SK-N-SH (cell line): ENCODE results near the gene TMEM267. TPM values are rescaled to one million over a fixed set of nuclear protein-coding genes. Genes with fewer than 3 reads are reported as not detected.
A peak's percentile ranks its signal among the peaks of the same experiment; 100 is the strongest.
"Not testable (repeated sequence)": the region's sequence is repeated elsewhere in the genome, so short reads cannot be mapped to it uniquely, and the experiment has no call there.

Experiments used
- CTCF ChIA-PET: fragments of 300-600, 350-600 bp; formaldehyde crosslinking; extraction: SDS; loops from one replicate; lab custom pipeline; 2021; lab: Yijun Ruan, JAX
- POLR2A ChIA-PET: fragments of 350-600 bp; sonication (Branson Sonifier 250); formaldehyde crosslinking; extraction: SDS; loops from one replicate; lab custom pipeline; 2020; ENCODE audit warnings: antibody characterized with exemption, inconsistent platforms; lab: Yijun Ruan, JAX
- DNase-seq: peaks from one replicate; pipeline ENCODE4 v3.0.0; 2012
- H2AFZ ChIP-seq: fragments of 200-600 bp; sonication (generic); 2 replicates; pipeline ENCODE4 v1.8.1; 2016; ENCODE audit warnings: antibody characterized with exemption, mild to moderate bottlenecking, low read depth
- H3F3A ChIP-seq: fragments of 200-600 bp; sonication (generic); replicated peaks from 2 replicates; pipeline ENCODE3; 2016; ENCODE audit warnings: antibody characterized with exemption, mild to moderate bottlenecking; ENCODE audit not compliant: insufficient read depth
- H3K27ac ChIP-seq, 2 experiments: fragments of 200-500 bp in 1 of 2; fragments of 200-600 bp in 1 of 2; sonication (Bioruptor generic) in 1 of 2; sonication (generic), shearing (Covaris generic) in 1 of 2; 2 replicates each; pipeline versions ENCODE4 v1.5.1 to v1.6.1; 2014 to 2016; ENCODE audit warnings: low read depth in 2 of 2, inconsistent platforms in 1 of 2, low read length in 1 of 2, mild to moderate bottlenecking in 1 of 2, mixed read lengths in 1 of 2
- H3K27me3 ChIP-seq: fragments of 200-600 bp; sonication (generic), shearing (Covaris generic); 2 replicates; pipeline ENCODE4 v1.6.1; 2016; ENCODE audit warnings: mixed run types; ENCODE audit not compliant: insufficient read depth
- H3K36me3 ChIP-seq, 2 experiments: fragments of 200-500 bp in 1 of 2; fragments of 200-600 bp in 1 of 2; sonication (Bioruptor generic) in 1 of 2; sonication (generic) in 1 of 2; replicated peaks in 1 of 2; 2 replicates each; pipeline versions ENCODE3 to v1.5.1; 2014 to 2016; ENCODE audit warnings: low read length in 1 of 2, mild to moderate bottlenecking in 1 of 2; ENCODE audit not compliant: insufficient read depth in 2 of 2, control insufficient read depth in 1 of 2
- H3K4me1 ChIP-seq, 2 experiments: fragments of 200-500 bp in 1 of 2; fragments of 200-600 bp in 1 of 2; sonication (Bioruptor generic) in 1 of 2; sonication (generic), shearing (Covaris generic) in 1 of 2; 2 replicates each; pipeline versions ENCODE4 v1.5.1 to v1.6.1; 2014 to 2016; ENCODE audit warnings: low read depth in 1 of 2, low read length in 1 of 2, mixed run types in 1 of 2; ENCODE audit not compliant: insufficient read depth in 2 of 2, control insufficient read depth in 1 of 2
- H3K4me2 ChIP-seq: fragments of 200-600 bp; sonication (generic), shearing (Covaris generic); 2 replicates; pipeline ENCODE4 v1.6.1; 2017; ENCODE audit warnings: mixed run types
- H3K4me3 ChIP-seq, 2 experiments: fragments of 200-500 bp in 1 of 2; fragments of 200-600 bp in 1 of 2; sonication (Bioruptor generic) in 1 of 2; sonication (generic), shearing (Covaris generic) in 1 of 2; 2 replicates each; pipeline versions ENCODE4 v1.5.1 to v1.8.1; 2014 to 2016; ENCODE audit warnings: low read depth in 2 of 2, inconsistent platforms in 1 of 2, low read length in 1 of 2, mild to moderate bottlenecking in 1 of 2, mixed read lengths in 1 of 2, moderate library complexity in 1 of 2
- H3K79me2 ChIP-seq: fragments of 200-600 bp; sonication (generic); 2 replicates; pipeline ENCODE4 v1.8.1; 2017; ENCODE audit warnings: mild to moderate bottlenecking; ENCODE audit not compliant: insufficient read depth
- H3K9ac ChIP-seq: fragments of 200-600 bp; sonication (generic); 2 replicates; pipeline ENCODE4 v1.6.1; 2017; ENCODE audit warnings: mixed run types
- H3K9me2 ChIP-seq: fragments of 200-600 bp; sonication (generic); 2 replicates; pipeline ENCODE4 v1.6.1; 2017; ENCODE audit warnings: mixed run types
- H3K9me3 ChIP-seq: fragments of 200-600 bp; sonication (generic); 2 replicates; pipeline ENCODE4 v1.6.1; 2017; ENCODE audit warnings: mixed run types, mild to moderate bottlenecking, moderate library complexity
- H4K20me1 ChIP-seq: fragments of 200-600 bp; sonication (generic); 2 replicates; pipeline ENCODE4 v1.6.1; 2017; ENCODE audit warnings: mild to moderate bottlenecking, mixed run types; ENCODE audit not compliant: insufficient read depth
- CHD2 ChIP-seq: fragments of 150-350 bp; IDR thresholded peaks from 2 replicates; pipeline ENCODE4 v1.6.1; 2018; ENCODE audit warnings: low read length; ENCODE audit not compliant: partially characterized antibody
- EP300 ChIP-seq, 2 experiments: IDR thresholded peaks; 2 replicates each; pipeline versions ENCODE4 v1.4.0 to v1.6.1; 2012; ENCODE audit warnings: borderline replicate concordance in 1 of 2, low read depth in 1 of 2, low read length in 1 of 2
- FOSL2 ChIP-seq: IDR thresholded peaks from 2 replicates; pipeline ENCODE4 v1.4.0; 2012; ENCODE audit warnings: low read depth, mild to moderate bottlenecking, moderate library complexity, borderline replicate concordance
- FOXM1 ChIP-seq: IDR thresholded peaks from 2 replicates; pipeline ENCODE4 v1.4.0; 2012; ENCODE audit warnings: low read depth, mild to moderate bottlenecking
- MEF2A ChIP-seq: IDR thresholded peaks from 2 replicates; pipeline ENCODE4 v1.4.0; 2012; ENCODE audit warnings: low read depth, borderline replicate concordance
- MXI1 ChIP-seq: IDR thresholded peaks from 2 replicates; pipeline ENCODE4 v1.6.1; 2012; ENCODE audit warnings: mild to moderate bottlenecking, low read depth, low read length, improper control_type of control experiment
- NFIC ChIP-seq: IDR thresholded peaks from 2 replicates; pipeline ENCODE4 v1.4.0; 2012; ENCODE audit warnings: borderline replicate concordance
- NRF1 ChIP-seq: IDR thresholded peaks from 2 replicates; pipeline ENCODE4 v1.6.1; 2012; ENCODE audit warnings: low read depth, mild to moderate bottlenecking, low read length
- RAD21 ChIP-seq: IDR thresholded peaks from 2 replicates; pipeline ENCODE4 v1.6.1; 2012; ENCODE audit warnings: mild to moderate bottlenecking, low read length
- SMC3 ChIP-seq: IDR thresholded peaks from 2 replicates; pipeline ENCODE4 v1.6.1; 2012; ENCODE audit warnings: low read depth, low read length, improper control_type of control experiment
- YY1 ChIP-seq: IDR thresholded peaks from 2 replicates; pipeline ENCODE4 v1.4.0; 2012; ENCODE audit warnings: low read depth, mild to moderate bottlenecking
- whole genome bisulfite sequencing: methylation state at CpG from one replicate; pipeline ENCODE4 v1.1.6; 2017; ENCODE audit warnings: low lambda C conversion rate; 5-methylcytosine and 5-hydroxymethylcytosine counted together
- polyA plus RNA-seq, 3 experiments: library from polyadenylated mRNA; depleted of rRNA; stranded (reverse); fragments of >200 nt; gene quantifications; 2 replicates each; pipeline ENCODE4 v1.2.3, GENCODE V29; 2012
- TF ChIP-seq, protein P1 (sequence below): IDR thresholded peaks from 2 replicates; pipeline ENCODE4 v1.4.0; 2012; ENCODE audit warnings: low read depth
- TF ChIP-seq, protein P2 (sequence below): IDR thresholded peaks from 2 replicates; pipeline ENCODE4 v1.6.1; 2012; ENCODE audit warnings: mild to moderate bottlenecking, low read depth, low read length, moderate library complexity
- TF ChIP-seq, protein P3 (sequence below): fragments of 150-350 bp; IDR thresholded peaks from 2 replicates; pipeline ENCODE4 v1.6.1; 2016; ENCODE audit warnings: mild to moderate bottlenecking, low read depth, low read length
- TF ChIP-seq, protein P4 (sequence below): fragments of 150-350 bp; IDR thresholded peaks from 2 replicates; pipeline ENCODE4 v1.6.1; 2017; ENCODE audit warnings: antibody characterized with exemption, low read length, low read depth, borderline replicate concordance

Gene TMEM267
- polyA plus RNA-seq, 1 of the 3 experiments (the other 2 are of a cell fraction) = 5.7 TPM

DNA sequence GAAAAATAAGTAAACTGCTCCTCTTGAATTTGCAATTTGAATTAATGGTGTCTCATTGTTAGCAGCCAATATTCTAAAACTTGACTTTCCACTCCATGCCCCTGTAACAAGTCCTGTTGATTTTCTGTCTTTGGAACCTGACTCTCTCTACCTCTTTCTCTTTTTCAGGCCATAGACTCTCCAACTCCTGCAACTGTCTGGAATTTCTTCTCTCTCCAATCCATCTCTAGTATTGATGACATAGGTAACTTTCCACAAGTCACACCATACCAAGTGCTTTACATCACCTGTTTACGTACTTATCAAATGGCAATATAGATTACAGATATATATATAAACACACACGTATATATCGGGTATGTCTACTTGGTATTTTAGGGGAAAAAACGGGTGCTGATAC is 30.4 kb upstream of the TMEM267 start:
- CTCF ChIA-PET = interaction anchor here (2.6 kb wide), 1 partner anchor 30 kb away, joined by 13 read pairs; the partner anchor contains the start of gene TMEM267
- no peak for TF ChIP-seq NFIC
- TF ChIP-seq, protein P1, sequence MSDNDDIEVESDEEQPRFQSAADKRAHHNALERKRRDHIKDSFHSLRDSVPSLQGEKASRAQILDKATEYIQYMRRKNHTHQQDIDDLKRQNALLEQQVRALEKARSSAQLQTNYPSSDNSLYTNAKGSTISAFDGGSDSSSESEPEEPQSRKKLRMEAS = no peak
- TF ChIP-seq SMC3 = no peak
- TF ChIP-seq FOSL2 = no peak
- TF ChIP-seq, protein P2, sequence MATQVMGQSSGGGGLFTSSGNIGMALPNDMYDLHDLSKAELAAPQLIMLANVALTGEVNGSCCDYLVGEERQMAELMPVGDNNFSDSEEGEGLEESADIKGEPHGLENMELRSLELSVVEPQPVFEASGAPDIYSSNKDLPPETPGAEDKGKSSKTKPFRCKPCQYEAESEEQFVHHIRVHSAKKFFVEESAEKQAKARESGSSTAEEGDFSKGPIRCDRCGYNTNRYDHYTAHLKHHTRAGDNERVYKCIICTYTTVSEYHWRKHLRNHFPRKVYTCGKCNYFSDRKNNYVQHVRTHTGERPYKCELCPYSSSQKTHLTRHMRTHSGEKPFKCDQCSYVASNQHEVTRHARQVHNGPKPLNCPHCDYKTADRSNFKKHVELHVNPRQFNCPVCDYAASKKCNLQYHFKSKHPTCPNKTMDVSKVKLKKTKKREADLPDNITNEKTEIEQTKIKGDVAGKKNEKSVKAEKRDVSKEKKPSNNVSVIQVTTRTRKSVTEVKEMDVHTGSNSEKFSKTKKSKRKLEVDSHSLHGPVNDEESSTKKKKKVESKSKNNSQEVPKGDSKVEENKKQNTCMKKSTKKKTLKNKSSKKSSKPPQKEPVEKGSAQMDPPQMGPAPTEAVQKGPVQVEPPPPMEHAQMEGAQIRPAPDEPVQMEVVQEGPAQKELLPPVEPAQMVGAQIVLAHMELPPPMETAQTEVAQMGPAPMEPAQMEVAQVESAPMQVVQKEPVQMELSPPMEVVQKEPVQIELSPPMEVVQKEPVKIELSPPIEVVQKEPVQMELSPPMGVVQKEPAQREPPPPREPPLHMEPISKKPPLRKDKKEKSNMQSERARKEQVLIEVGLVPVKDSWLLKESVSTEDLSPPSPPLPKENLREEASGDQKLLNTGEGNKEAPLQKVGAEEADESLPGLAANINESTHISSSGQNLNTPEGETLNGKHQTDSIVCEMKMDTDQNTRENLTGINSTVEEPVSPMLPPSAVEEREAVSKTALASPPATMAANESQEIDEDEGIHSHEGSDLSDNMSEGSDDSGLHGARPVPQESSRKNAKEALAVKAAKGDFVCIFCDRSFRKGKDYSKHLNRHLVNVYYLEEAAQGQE = no peak
- peak overlapping the region; percentile 91 to 96 for H3K27ac ChIP-seq

DNA sequence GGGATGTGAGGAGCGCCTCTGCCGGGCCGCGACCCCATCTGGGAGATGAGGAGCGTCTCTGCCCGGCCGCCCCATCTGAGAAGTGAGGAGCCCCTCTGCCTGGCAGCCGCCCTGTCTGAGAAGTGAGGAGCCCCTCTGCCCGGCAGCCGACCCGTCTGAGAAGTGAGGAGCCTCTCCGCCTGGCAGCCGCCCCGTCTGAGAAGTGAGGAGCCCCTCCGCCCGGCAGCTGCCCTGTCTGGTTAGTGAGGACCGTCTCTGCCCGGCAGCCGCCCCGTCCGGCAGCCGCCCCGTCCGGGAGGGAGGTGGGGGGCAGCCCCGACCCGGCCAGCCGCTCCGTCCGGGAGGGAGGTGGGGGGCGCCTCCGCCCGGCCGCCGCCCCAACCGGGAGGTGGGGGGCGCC is 27.4 kb upstream of the TMEM267 start:
- H2AFZ ChIP-seq, H3K4me1 ChIP-seq, H3K36me3 ChIP-seq, H3K9me3 ChIP-seq, DNase-seq, CTCF ChIA-PET, H3F3A ChIP-seq, H3K27me3 ChIP-seq, H3K9me2 ChIP-seq, H3K4me3 ChIP-seq, POLR2A ChIA-PET, H3K27ac ChIP-seq, H4K20me1 ChIP-seq, H3K4me2 ChIP-seq, H3K9ac ChIP-seq: not testable (repeated sequence)
- H3K79me2 ChIP-seq = peaks cover 26% of the 10 kb centered on the region; the same call in 1 of the 2 replicates
- WGBS = 89% methylated on average over 7 of the region's 36 CpGs

More for the DNA sequence above, 30.4 kb upstream of the TMEM267 start:
- Histone ChIP-seq H3K9me3 (no peaks in the 10 kb centered on the region), H3K79me2 (peaks cover 26% of the 10 kb centered on the region; the same call in 1 of the 2 replicates), H2AFZ (peak overlapping the region; percentile 99), H4K20me1 (no peaks in the 10 kb centered on the region), H3F3A (peaks cover 7% of the 10 kb centered on the region), H3K4me3 (peak overlapping the region; percentile 76 to 96), H3K4me2 (peak overlapping the region; percentile 89), H3K36me3 (no peaks in the 10 kb centered on the region), H3K9ac (peak overlapping the region; percentile 97), H3K27me3 (no peaks in the 10 kb centered on the region), H3K9me2 (no peaks in the 10 kb centered on the region), H3K4me1 (peaks cover 0 to 11% of the 10 kb centered on the region in 2 experiments; a peak in 2 of 4 replicates)
- no peak for DNase-seq
- POLR2A ChIA-PET = interaction anchor here (1.0 kb wide), 1 partner anchor 15 kb away, joined by 4 read pairs; no protein-coding TSS in a partner anchor
- 15% methylated on average over 4 of the region's 4 CpGs for WGBS

DNA sequence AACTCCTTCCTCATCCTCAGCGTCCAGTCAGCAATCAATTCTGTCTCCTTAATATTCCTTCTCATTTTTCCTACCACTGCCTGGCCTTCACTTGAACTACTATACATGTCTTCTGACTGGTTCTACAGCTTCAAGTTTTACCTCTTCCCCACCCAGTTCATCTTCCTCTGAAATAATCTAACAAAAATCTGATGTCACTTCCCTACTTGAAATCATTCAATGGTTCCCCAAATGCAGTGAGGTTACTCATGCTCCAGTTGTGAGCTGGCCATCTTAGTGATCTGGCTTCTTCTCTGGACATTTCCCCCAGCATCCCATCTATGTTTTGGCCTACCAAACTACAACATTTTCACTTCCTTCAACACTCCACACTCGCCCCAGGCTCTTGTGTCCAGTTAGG is 14.9 kb upstream of the TMEM267 start:
- Histone ChIP-seq H3F3A (no peaks in the 10 kb centered on the region), H3K36me3 (peaks cover 13 to 17% of the 10 kb centered on the region in 2 experiments), H4K20me1 (no peaks in the 10 kb centered on the region), H2AFZ (no peak overlapping the region), H3K4me1 (no peaks in the 10 kb centered on the region), H3K9ac (no peak overlapping the region), H3K4me2 (no peak overlapping the region), H3K27me3 (no peaks in the 10 kb centered on the region), H3K79me2 (no peaks in the 10 kb centered on the region), H3K9me2 (no peaks in the 10 kb centered on the region), H3K4me3 (no peak overlapping the region), H3K9me3 (no peaks in the 10 kb centered on the region), H3K27ac (no peak overlapping the region)
- TF ChIP-seq CHD2 (no peak), FOXM1 (no peak), MEF2A (no peak), EP300 (IDR thresholded peaks at IDR 0.05; ENCODE audit: borderline replicate concordance in 1 of 2, low read depth in 1 of 2, low read length in 1 of 2) (no peak), RAD21 (no peak), NRF1 (no peak), YY1 (no peak), MXI1 (no peak)
- TF ChIP-seq, protein P3, sequence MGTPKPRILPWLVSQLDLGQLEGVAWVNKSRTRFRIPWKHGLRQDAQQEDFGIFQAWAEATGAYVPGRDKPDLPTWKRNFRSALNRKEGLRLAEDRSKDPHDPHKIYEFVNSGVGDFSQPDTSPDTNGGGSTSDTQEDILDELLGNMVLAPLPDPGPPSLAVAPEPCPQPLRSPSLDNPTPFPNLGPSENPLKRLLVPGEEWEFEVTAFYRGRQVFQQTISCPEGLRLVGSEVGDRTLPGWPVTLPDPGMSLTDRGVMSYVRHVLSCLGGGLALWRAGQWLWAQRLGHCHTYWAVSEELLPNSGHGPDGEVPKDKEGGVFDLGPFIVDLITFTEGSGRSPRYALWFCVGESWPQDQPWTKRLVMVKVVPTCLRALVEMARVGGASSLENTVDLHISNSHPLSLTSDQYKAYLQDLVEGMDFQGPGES = no peak
- TF ChIP-seq, protein P4, sequence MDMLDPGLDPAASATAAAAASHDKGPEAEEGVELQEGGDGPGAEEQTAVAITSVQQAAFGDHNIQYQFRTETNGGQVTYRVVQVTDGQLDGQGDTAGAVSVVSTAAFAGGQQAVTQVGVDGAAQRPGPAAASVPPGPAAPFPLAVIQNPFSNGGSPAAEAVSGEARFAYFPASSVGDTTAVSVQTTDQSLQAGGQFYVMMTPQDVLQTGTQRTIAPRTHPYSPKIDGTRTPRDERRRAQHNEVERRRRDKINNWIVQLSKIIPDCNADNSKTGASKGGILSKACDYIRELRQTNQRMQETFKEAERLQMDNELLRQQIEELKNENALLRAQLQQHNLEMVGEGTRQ = no peak
- DNase-seq = no peak
- CTCF ChIA-PET = interaction anchor here (0.6 to 1.2 kb wide), 3 partner anchors 13 to 120 kb away, joined by 3 to 9 read pairs (median 4); partner anchors contain the start of gene TMEM267
- WGBS = 95% methylated on average over 2 of the region's 2 CpGs
- POLR2A ChIA-PET = interaction anchor here (0.9 kb wide), 1 partner anchor 15 kb away, joined by 4 read pairs; no protein-coding TSS in a partner anchor
